Neural cell (in vitro differentiated cells): Measurements from ENCODE around the gene SWAP70. TPM values are rescaled to one million over a fixed set of nuclear protein-coding genes. Genes with fewer than 3 reads are reported as not detected.

Source experiments
- H2AFZ ChIP-seq: fragments of 200-600, 300-800 bp; sonication (generic), shearing (Covaris generic); 2 replicates; pipeline ENCODE4 v1.6.0; 2014; ENCODE audit warnings: low read depth, mild to moderate bottlenecking, antibody characterized with exemption, low read length, moderate library complexity
- H3F3A ChIP-seq: fragments of 200-600 bp; shearing (Covaris generic); 2 replicates; pipeline ENCODE4 v1.6.1; 2016; ENCODE audit warnings: mild to moderate bottlenecking, moderate library complexity, mixed read lengths, antibody characterized with exemption, low read length; ENCODE audit not compliant: insufficient read depth, poor library complexity, severe bottlenecking
- H3K27ac ChIP-seq: fragments of 200-600, 300-800 bp; sonication (generic), shearing (Covaris generic); 2 replicates; pipeline ENCODE4 v1.5.1; 2014; ENCODE audit warnings: mild to moderate bottlenecking, low read length, moderate library complexity
- H3K27me3 ChIP-seq: fragments of 300-800, 200-600 bp; sonication (generic), shearing (Covaris generic); 2 replicates; pipeline ENCODE4 v1.6.0; 2014; ENCODE audit warnings: mild to moderate bottlenecking, low read depth, low read length, moderate library complexity; ENCODE audit not compliant: insufficient read depth
- H3K36me3 ChIP-seq: fragments of 300-800, 200-600 bp; sonication (generic), shearing (Covaris generic); 2 replicates; pipeline ENCODE4 v1.5.1; 2014; ENCODE audit warnings: mild to moderate bottlenecking, antibody characterized with exemption, low read length, moderate library complexity; ENCODE audit not compliant: insufficient read depth
- H3K4me2 ChIP-seq: fragments of 300-800, 200-600 bp; sonication (generic), shearing (Covaris generic); 2 replicates; pipeline ENCODE4 v1.6.0; 2014; ENCODE audit warnings: mild to moderate bottlenecking, low read length
- H3K4me3 ChIP-seq: fragments of 300-800, 200-600 bp; sonication (generic), shearing (Covaris generic); 2 replicates; pipeline ENCODE4 v1.5.1; 2014; ENCODE audit warnings: mild to moderate bottlenecking, low read length, moderate library complexity
- H3K79me2 ChIP-seq: fragments of 200-600 bp; shearing (Covaris generic); replicated peaks from 2 replicates; pipeline ENCODE4 v1.6.0; 2014; ENCODE audit warnings: mild to moderate bottlenecking, low read length, moderate library complexity; ENCODE audit not compliant: insufficient read depth
- H3K9ac ChIP-seq: fragments of 300-800, 200-600 bp; sonication (generic), shearing (Covaris generic); 2 replicates; pipeline ENCODE4 v1.6.1; 2016; ENCODE audit warnings: mild to moderate bottlenecking, low read length, mixed read lengths
- H3K9me2 ChIP-seq: fragments of 200-600 bp; shearing (Covaris generic); 2 replicates; pipeline ENCODE4 v1.6.1; 2016; ENCODE audit warnings: mild to moderate bottlenecking, low read length, mixed read lengths; ENCODE audit not compliant: insufficient read depth
- H3K9me3 ChIP-seq: fragments of 200-600, 300-800 bp; sonication (generic), shearing (Covaris generic); 2 replicates; pipeline ENCODE4 v1.6.1; 2016; ENCODE audit warnings: mild to moderate bottlenecking, mixed run types, low read length, moderate library complexity, mixed read lengths
- H4K20me1 ChIP-seq: fragments of 200-600 bp; shearing (Covaris generic); 2 replicates; pipeline ENCODE4 v1.6.1; 2016; ENCODE audit warnings: mild to moderate bottlenecking, mixed run types; ENCODE audit not compliant: insufficient read depth
- EP300 ChIP-seq: fragments of 450-650 bp; conservative IDR thresholded peaks from 2 replicates; pipeline ENCODE4 v1.6.1; 2014; ENCODE audit warnings: antibody characterized with exemption, mild to moderate bottlenecking, moderate library complexity; ENCODE audit not compliant: poor library complexity, severe bottlenecking
- EZH2 ChIP-seq: fragments of 200-600, 300-800 bp; shearing (Covaris generic), sonication (generic); IDR thresholded peaks from 2 replicates; pipeline ENCODE4 v1.6.1; 2014; ENCODE audit warnings: antibody characterized with exemption, low read length, borderline replicate concordance, mild to moderate bottlenecking; ENCODE audit not compliant: insufficient read depth, poor library complexity, severe bottlenecking
- MXI1 ChIP-seq: fragments of 450-650 bp; conservative IDR thresholded peaks from 2 replicates; pipeline ENCODE4 v1.6.1; 2014; ENCODE audit warnings: antibody characterized with exemption, mild to moderate bottlenecking; ENCODE audit not compliant: poor library complexity, severe bottlenecking
- POLR2AphosphoS5 ChIP-seq: IDR thresholded peaks from 2 replicates; pipeline ENCODE4 v1.6.1; 2012
- RAD21 ChIP-seq: fragments of 450-650 bp; conservative IDR thresholded peaks from 2 replicates; pipeline ENCODE4 v1.6.1; 2014; ENCODE audit warnings: antibody characterized with exemption, mild to moderate bottlenecking, moderate library complexity
- SMC3 ChIP-seq: fragments of 450-650 bp; conservative IDR thresholded peaks from 2 replicates; pipeline ENCODE4 v1.6.1; 2014; ENCODE audit warnings: antibody characterized with exemption, mild to moderate bottlenecking, moderate library complexity; ENCODE audit not compliant: poor library complexity
- TAF1 ChIP-seq: IDR thresholded peaks from 2 replicates; pipeline ENCODE4 v1.6.1; 2012; ENCODE audit warnings: low read depth
- polyA plus RNA-seq: library from polyadenylated mRNA; depleted of rRNA; stranded (reverse); fragments of >200 nt; gene quantifications from 2 replicates; pipeline ENCODE4 v1.2.3, GENCODE V29; 2014
- TF ChIP-seq, protein P1 (sequence below): IDR thresholded peaks from 2 replicates; pipeline ENCODE4 v1.6.1; 2012; ENCODE audit warnings: borderline replicate concordance
- TF ChIP-seq, protein P2 (sequence below): fragments of 450-650 bp; IDR thresholded peaks from 2 replicates; pipeline ENCODE4 v1.5.1; 2014; ENCODE audit warnings: antibody characterized with exemption, mild to moderate bottlenecking, moderate library complexity; ENCODE audit not compliant: poor library complexity, severe bottlenecking

The SWAP70 gene
- polyA plus RNA-seq, 1 donor from 2014 or later = 1.4 TPM

DNA sequence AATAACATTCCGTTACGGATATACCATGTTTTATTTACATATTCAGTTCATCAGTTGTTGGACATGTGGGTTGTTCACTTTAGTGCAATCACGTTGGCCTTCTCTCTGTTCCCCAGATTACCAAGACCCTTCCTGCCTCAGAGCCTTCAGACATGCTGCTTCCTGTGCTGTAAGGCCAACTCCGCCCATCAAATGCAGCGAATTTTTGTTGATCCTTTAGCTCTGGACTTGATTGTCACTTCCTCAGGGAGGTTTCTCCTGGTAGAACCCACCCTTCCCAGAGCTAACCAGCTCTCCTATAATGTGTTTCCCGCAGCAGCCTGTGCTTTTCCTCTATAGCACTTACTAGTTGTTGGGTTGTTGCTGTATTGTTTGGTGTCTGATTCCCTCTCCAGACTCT lies 39.4 kb downstream of the SWAP70 start:
- TF ChIP-seq EP300 (no peak), TAF1 (no peak), MXI1 (no peak), EZH2 (no peak), POLR2AphosphoS5 (no peak)
- H3K27ac ChIP-seq = no peak overlapping the region

DNA sequence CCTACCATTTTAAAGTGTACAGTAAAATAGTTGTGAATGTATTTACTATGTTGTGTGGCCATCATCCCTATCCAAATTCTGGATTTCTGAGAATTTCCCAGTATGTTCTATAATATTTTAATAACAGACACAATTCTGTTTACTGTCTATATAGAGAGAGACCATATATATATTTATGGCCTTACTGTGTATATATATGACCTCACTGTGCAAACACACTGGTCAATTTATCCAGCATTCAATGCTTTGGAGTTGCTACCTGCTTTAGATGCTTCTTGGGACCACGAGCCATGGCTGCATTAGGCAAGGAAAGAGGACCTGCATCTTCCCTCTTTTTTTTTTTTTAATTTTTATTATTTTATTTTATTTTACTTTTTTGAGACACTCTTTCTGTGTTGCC lies 40.2 kb downstream of the SWAP70 start:
- TF ChIP-seq, protein P1, sequence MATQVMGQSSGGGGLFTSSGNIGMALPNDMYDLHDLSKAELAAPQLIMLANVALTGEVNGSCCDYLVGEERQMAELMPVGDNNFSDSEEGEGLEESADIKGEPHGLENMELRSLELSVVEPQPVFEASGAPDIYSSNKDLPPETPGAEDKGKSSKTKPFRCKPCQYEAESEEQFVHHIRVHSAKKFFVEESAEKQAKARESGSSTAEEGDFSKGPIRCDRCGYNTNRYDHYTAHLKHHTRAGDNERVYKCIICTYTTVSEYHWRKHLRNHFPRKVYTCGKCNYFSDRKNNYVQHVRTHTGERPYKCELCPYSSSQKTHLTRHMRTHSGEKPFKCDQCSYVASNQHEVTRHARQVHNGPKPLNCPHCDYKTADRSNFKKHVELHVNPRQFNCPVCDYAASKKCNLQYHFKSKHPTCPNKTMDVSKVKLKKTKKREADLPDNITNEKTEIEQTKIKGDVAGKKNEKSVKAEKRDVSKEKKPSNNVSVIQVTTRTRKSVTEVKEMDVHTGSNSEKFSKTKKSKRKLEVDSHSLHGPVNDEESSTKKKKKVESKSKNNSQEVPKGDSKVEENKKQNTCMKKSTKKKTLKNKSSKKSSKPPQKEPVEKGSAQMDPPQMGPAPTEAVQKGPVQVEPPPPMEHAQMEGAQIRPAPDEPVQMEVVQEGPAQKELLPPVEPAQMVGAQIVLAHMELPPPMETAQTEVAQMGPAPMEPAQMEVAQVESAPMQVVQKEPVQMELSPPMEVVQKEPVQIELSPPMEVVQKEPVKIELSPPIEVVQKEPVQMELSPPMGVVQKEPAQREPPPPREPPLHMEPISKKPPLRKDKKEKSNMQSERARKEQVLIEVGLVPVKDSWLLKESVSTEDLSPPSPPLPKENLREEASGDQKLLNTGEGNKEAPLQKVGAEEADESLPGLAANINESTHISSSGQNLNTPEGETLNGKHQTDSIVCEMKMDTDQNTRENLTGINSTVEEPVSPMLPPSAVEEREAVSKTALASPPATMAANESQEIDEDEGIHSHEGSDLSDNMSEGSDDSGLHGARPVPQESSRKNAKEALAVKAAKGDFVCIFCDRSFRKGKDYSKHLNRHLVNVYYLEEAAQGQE = no peak
- TF ChIP-seq RAD21 (no peak), EZH2 (no peak), MXI1 (no peak), SMC3 (no peak), POLR2AphosphoS5 (no peak), EP300 (no peak)
- TF ChIP-seq, protein P2, sequence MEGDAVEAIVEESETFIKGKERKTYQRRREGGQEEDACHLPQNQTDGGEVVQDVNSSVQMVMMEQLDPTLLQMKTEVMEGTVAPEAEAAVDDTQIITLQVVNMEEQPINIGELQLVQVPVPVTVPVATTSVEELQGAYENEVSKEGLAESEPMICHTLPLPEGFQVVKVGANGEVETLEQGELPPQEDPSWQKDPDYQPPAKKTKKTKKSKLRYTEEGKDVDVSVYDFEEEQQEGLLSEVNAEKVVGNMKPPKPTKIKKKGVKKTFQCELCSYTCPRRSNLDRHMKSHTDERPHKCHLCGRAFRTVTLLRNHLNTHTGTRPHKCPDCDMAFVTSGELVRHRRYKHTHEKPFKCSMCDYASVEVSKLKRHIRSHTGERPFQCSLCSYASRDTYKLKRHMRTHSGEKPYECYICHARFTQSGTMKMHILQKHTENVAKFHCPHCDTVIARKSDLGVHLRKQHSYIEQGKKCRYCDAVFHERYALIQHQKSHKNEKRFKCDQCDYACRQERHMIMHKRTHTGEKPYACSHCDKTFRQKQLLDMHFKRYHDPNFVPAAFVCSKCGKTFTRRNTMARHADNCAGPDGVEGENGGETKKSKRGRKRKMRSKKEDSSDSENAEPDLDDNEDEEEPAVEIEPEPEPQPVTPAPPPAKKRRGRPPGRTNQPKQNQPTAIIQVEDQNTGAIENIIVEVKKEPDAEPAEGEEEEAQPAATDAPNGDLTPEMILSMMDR = no peak
- Histone ChIP-seq H3K9ac (no peak overlapping the region), H3K36me3 (no peaks in the 10 kb centered on the region), H2AFZ (no peak overlapping the region), H3K9me2 (no peaks in the 10 kb centered on the region), H3F3A (no peaks in the 10 kb centered on the region), H3K4me2 (no peak overlapping the region), H3K4me3 (no peak overlapping the region), H4K20me1 (no peaks in the 10 kb centered on the region), H3K27me3 (no peaks in the 10 kb centered on the region), H3K27ac (no peak overlapping the region), H3K79me2 (no peaks in the 10 kb centered on the region), H3K9me3 (no peaks in the 10 kb centered on the region)

More for the DNA sequence above, 39.4 kb downstream of the SWAP70 start:
- H3K9me2 ChIP-seq = no peaks in the 10 kb centered on the region
- no peaks in the 10 kb centered on the region for H3K79me2 ChIP-seq
- H3K9me3 ChIP-seq = no peaks in the 10 kb centered on the region
- H4K20me1 ChIP-seq = no peaks in the 10 kb centered on the region
- H3K36me3 ChIP-seq = no peaks in the 10 kb centered on the region
- H3F3A ChIP-seq = no peaks in the 10 kb centered on the region
- H3K27me3 ChIP-seq = no peaks in the 10 kb centered on the region
- H2AFZ ChIP-seq = no peak overlapping the region
- H3K4me2 ChIP-seq = no peak overlapping the region
- no peak overlapping the region for H3K9ac ChIP-seq
- no peak overlapping the region for H3K4me3 ChIP-seq
